Stomach (tissue), 9 donors: ENCODE results near the gene PSME3IP1. TPM values are rescaled to one million over a fixed set of nuclear protein-coding genes. Genes with fewer than 3 reads are reported as not detected.

Source experiments
- DNase-seq, 2 donors: peaks; one replicate each; pipeline versions ENCODE4 v3.0.0 to v3.0.0-alpha.2; 2013 to 2019
- H3K27ac ChIP-seq, 5 donors: fragments of 200-600 bp in 4 of 5; sonication (generic) in 4 of 5; one replicate each; pipeline ENCODE4 v1.5.1; 2013 to 2019; ENCODE audit warnings: mild to moderate bottlenecking in 1 of 5, moderate library complexity in 1 of 5
- H3K27me3 ChIP-seq, 3 donors: fragments of 200-600 bp; sonication (generic); one replicate each; pipeline ENCODE4 v1.5.1; 2017 to 2019; ENCODE audit warnings: mixed run types in 1 of 3
- H3K36me3 ChIP-seq, 4 donors: fragments of 200-600 bp; sonication (generic); 1 replicate in 3 of 4; 2 replicates in 1 of 4; pipeline ENCODE4 v1.5.1; 2016 to 2019
- H3K4me1 ChIP-seq, 4 donors: fragments of 200-600 bp; sonication (generic); one replicate each; pipeline ENCODE4 v1.5.1; 2016 to 2019
- H3K4me3 ChIP-seq, 4 donors: fragments of 200-600 bp; sonication (generic) in 3 of 4; one replicate each; pipeline ENCODE4 v1.5.1; 2016 to 2019; ENCODE audit warnings: mild to moderate bottlenecking in 1 of 4
- H3K9me3 ChIP-seq, 4 donors: fragments of 200-600 bp; sonication (generic); one replicate each; pipeline ENCODE4 v1.5.1; 2016 to 2019
- EP300 ChIP-seq: sonication (generic); formaldehyde crosslinking; IDR thresholded peaks from one replicate; pipeline ENCODE4 v1.6.1; 2017; ENCODE audit warnings: antibody characterized with exemption
- POLR2A ChIP-seq, 4 donors: fragments of 450-650 bp; IDR thresholded peaks; one replicate each; pipeline ENCODE4 v1.6.1; 2016; ENCODE audit warnings: antibody characterized with exemption in 4 of 4, control low read depth in 2 of 4, mild to moderate bottlenecking in 1 of 4, moderate library complexity in 1 of 4
- POLR2AphosphoS5 ChIP-seq, 3 donors: sonication (generic); formaldehyde crosslinking; IDR thresholded peaks; one replicate each; pipeline ENCODE4 v1.6.1; 2016; ENCODE audit warnings: antibody characterized with exemption in 3 of 3
- WGBS, 5 donors: extraction: QIAGEN DNeasy Blood & Tissue Kit in 3 of 5; methylation state at CpG; one replicate each; pipeline versions ENCODE4 v1.1.5 to v1.1.7; 2013 to 2018; 5-methylcytosine and 5-hydroxymethylcytosine counted together
- intact Hi-C: fragments of 100-400 bp; cut with DNase I; formaldehyde crosslinking; loops from one replicate; pipeline ENCODE4 v1.15.1; 2023; ENCODE audit warnings: low total_unique reads
- polyA plus RNA-seq, 3 donors: library from polyadenylated mRNA; stranded (reverse); fragments of 200-250 nt; gene quantifications; one replicate each; pipeline ENCODE4 v1.2.3, GENCODE V29; 2013
- total RNA-seq, 5 donors: library from RNA; depleted of rRNA; stranded (reverse); fragments of >200 nt; gene quantifications; one replicate each; pipeline versions ENCODE4 v1.1.0 to v1.2.3, GENCODE V29; 2014 to 2016
- TF ChIP-seq, protein P1 (sequence below), 7 experiments: fragments of 450-650 bp in 4 of 7; fragments of 200-600 bp in 3 of 7; sonication (generic) in 3 of 7; IDR thresholded peaks; one replicate each; pipeline ENCODE4 v1.5.1; 2016 to 2019; ENCODE audit warnings: antibody characterized with exemption in 7 of 7, control low read depth in 2 of 7, mild to moderate bottlenecking in 1 of 7
- donor health status: healthy with polysubstance abuse.
- donor health status: Bipolar disorder and iron deficiency.
- donor health status: healthy.

PSME3IP1 gene
- total and polyA plus RNA-seq, 8 donors = 37.4 to 104 (median 63.4) TPM

DNA sequence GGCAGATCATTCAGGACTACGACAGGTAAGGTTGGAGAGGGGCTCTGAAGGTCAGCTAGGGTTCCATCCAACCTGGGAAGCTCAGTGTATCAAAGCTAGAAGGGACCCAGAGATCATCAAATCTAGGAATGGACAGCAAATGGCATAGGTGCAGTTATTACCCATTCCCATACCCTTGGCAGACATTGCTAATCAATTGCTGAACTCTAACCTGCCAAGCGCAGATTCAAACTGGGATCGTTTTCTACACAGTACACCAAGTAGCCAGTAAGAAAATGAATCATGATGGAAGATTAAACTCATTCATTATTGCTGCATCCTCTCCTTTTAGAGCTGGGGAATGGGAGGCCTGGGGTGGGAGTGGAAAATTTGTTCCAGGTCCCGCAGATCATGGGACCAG is 59.9 kb downstream of the PSME3IP1 start:
- intact Hi-C loops = no loop called here
- no peaks in the 10 kb centered on the region for H3K27me3 ChIP-seq
- DNase-seq = no peak
- no peaks in the 10 kb centered on the region for H3K9me3 ChIP-seq
- no peak overlapping the region for H3K4me3 ChIP-seq
- H3K4me1 ChIP-seq = no peaks in the 10 kb centered on the region
- no peak overlapping the region for H3K27ac ChIP-seq
- peaks cover 0 to 37% (median 25%) of the 10 kb centered on the region in 4 donors for H3K36me3 ChIP-seq
- 89 to 99% (median 99%) methylated on average over 4 of the region's 4 CpGs for WGBS, 5 donors
- TF ChIP-seq POLR2AphosphoS5 (IDR thresholded peaks at IDR 0.05) = no peak

DNA sequence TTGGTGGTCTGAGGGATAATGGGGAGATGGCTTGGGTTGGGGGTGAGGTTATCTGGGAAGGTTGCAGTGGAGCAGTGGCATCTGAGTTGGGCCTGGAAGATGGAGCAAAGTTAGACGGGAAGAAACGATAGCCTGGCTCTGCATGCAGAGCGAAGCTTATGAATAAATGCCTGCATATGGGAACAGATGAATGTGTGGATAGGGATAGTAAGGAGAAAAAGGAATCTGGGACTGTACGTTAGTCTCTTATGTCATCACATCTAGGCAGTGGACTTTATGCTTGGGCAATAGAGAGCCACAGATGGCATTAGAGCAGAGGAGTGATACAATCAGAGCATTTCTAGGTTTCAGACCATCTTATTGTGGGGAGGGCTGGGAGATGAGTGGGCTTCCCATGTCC is 60.5 kb downstream of the PSME3IP1 start:
- Histone ChIP-seq H3K27me3 (no peaks in the 10 kb centered on the region), H3K4me3 (no peak overlapping the region), H3K36me3 (peaks cover 0 to 43% (median 29%) of the 10 kb centered on the region in 4 donors), H3K9me3 (no peaks in the 10 kb centered on the region), H3K4me1 (no peaks in the 10 kb centered on the region), H3K27ac (no peak overlapping the region)
- intact Hi-C loops = no loop called here
- 86 to 98% (median 96%) methylated on average over 4 of the region's 4 CpGs for WGBS, 5 donors
- no peak for DNase-seq
- TF ChIP-seq EP300 (no peak), POLR2AphosphoS5 (IDR thresholded peaks at IDR 0.05) (no peak)

DNA sequence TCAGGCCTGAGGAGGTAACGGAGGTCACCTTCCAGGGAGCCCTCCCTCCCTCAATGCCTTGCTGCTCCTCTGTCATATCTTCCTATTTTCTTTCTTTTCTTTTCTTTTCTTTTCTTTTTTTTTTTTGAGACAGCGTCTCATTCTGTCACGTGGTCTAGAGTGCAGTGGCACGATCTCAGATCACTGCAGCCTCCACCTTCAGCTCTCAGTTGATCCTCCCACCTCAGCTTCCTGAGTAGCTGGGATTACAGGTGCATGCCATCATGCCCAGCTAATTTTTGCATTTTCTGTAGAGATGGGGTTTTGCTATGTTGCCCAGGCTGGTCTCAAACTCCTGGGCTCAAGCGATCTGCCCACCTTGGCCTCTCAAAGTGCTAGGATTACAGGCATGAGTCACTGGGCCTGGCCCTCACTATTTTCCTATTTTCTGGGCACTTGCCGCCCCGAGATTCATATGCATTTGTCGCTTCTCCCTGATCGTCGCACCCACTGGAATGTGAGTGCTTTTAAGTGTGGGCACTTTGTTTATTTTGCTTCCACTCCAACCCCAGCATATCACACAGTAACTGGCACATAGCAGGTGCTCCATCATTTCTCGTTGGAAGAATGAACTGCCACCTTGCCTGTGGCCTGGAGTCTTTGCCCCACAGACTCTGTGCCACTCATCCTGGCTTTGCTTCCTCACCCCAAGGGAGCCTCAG is 61.7 kb downstream of the PSME3IP1 start:
- Histone ChIP-seq H3K27me3 (no peaks in the 10 kb centered on the region), H3K27ac (no peak overlapping the region), H3K4me3 (no peak overlapping the region), H3K4me1 (no peaks in the 10 kb centered on the region), H3K9me3 (no peaks in the 10 kb centered on the region), H3K36me3 (peaks cover 0 to 49% (median 37%) of the 10 kb centered on the region in 4 donors)
- TF ChIP-seq POLR2AphosphoS5 (IDR thresholded peaks at IDR 0.05) (no peak), POLR2A (IDR thresholded peaks at IDR 0.05) (no peak), EP300 (no peak)
- TF ChIP-seq, protein P1, sequence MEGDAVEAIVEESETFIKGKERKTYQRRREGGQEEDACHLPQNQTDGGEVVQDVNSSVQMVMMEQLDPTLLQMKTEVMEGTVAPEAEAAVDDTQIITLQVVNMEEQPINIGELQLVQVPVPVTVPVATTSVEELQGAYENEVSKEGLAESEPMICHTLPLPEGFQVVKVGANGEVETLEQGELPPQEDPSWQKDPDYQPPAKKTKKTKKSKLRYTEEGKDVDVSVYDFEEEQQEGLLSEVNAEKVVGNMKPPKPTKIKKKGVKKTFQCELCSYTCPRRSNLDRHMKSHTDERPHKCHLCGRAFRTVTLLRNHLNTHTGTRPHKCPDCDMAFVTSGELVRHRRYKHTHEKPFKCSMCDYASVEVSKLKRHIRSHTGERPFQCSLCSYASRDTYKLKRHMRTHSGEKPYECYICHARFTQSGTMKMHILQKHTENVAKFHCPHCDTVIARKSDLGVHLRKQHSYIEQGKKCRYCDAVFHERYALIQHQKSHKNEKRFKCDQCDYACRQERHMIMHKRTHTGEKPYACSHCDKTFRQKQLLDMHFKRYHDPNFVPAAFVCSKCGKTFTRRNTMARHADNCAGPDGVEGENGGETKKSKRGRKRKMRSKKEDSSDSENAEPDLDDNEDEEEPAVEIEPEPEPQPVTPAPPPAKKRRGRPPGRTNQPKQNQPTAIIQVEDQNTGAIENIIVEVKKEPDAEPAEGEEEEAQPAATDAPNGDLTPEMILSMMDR (IDR thresholded peaks at IDR 0.05) = no peak
- intact Hi-C loops = no loop called here
- DNase-seq = no peak
- 74 to 83% (median 75%) methylated on average over 11 of the region's 11 CpGs for WGBS, 5 donors

DNA sequence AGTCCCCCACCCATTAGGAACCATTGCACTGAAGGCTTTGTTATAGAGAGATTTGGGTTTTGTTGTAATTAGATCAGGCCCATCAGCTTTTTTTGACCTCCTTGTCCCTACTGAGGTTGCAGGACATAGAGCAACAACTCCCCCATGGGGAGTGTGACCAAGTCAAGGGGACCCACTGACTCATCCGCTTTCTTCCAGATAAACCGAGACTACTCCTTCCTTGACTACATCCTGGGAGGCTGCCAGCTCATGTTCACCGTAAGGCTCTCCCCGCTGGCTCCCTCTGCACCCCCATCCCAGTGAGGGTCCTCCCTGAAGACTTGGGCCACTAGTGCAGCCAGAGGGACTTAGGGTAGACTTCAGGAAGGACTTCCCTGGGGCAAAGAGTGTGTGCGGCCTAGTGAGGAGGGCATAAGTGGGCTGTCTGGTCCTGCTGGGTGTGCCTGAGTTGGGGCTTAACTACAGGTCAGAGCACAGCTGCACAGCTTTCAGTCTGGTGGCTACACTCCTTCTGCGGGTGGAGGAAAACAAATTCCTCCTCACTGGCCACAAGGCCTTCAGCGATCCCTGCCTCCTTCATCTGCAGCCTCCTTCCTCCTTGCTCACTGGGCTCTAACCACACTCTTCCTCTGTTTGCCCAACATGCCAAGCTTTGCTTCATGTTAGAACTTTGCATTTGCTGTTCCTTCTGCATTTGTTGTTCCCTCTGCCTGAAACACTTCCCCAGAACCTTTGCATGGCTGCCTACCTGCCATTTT is 62.4 kb downstream of the PSME3IP1 start:
- Histone ChIP-seq H3K27me3 (no peaks in the 10 kb centered on the region), H3K4me3 (no peak overlapping the region), H3K36me3 (peaks cover 0 to 56% (median 40%) of the 10 kb centered on the region in 4 donors), H3K9me3 (no peaks in the 10 kb centered on the region), H3K27ac (no peak overlapping the region), H3K4me1 (no peaks in the 10 kb centered on the region)
- DNase-seq = no peak
- intact Hi-C loops = no loop called here
- TF ChIP-seq POLR2AphosphoS5 (IDR thresholded peaks at IDR 0.05) (no peak), POLR2A (IDR thresholded peaks at IDR 0.05) (no peak), EP300 (no peak)
- TF ChIP-seq, protein P1 (IDR thresholded peaks at IDR 0.05) = no peak
- 87 to 94% (median 92%) methylated on average over 7 of the region's 7 CpGs for WGBS, 5 donors

DNA sequence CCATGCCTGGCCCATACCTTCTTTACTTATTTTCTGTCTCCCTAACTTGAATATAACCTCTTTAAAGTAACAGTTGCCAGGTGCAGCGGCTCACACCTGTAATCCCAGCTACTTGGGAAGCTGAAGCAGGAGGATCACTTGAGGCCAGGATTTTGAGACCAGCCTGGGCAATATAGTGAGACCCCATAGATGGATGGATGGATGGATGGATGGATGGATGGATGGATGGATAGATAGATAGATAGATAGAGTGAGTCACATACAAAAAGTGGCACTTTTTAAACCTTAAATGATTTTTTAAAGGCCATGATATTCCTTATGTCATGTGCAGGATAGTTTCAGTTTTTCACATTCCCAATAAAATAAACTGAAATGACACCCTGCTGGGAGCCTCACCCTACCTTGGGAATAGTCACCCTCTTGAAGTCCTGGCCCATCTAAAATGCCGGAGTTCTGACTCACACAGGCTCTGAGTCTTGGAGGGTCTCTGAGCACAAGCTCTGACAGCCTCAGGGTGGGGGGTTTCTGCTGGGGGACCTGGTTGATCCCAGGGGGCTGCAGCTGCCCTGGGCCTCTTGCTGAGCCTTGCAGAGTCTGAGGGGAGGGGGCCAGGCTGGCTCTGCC is 67.3 kb downstream of the PSME3IP1 start:
- Histone ChIP-seq H3K27ac (no peak overlapping the region), H3K4me3 (no peak overlapping the region), H3K27me3 (no peaks in the 10 kb centered on the region), H3K4me1 (peaks cover 3 to 14% (median 9%) of the 10 kb centered on the region in 4 donors), H3K9me3 (no peaks in the 10 kb centered on the region), H3K36me3 (peaks cover 4 to 60% (median 53%) of the 10 kb centered on the region in 4 donors)
- WGBS, 5 donors = 92 to 100% (median 94%) methylated on average over 2 of the region's 2 CpGs
- no peak for DNase-seq
- intact Hi-C loops = no loop called here
- TF ChIP-seq EP300 (no peak), POLR2A (IDR thresholded peaks at IDR 0.05) (no peak), POLR2AphosphoS5 (IDR thresholded peaks at IDR 0.05) (no peak)
- TF ChIP-seq, protein P1 (IDR thresholded peaks at IDR 0.05) = no peak
